A549 (cell line): ENCODE data around the gene IFITM10. TPM values are rescaled to one million over a fixed set of nuclear protein-coding genes. Genes with fewer than 3 reads are reported as not detected.

Experiments
- ATAC-seq, 2 experiments: fragments of 200-7000 bp in 1 of 2; fragments of >200 bp in 1 of 2; cut with Nextera tagmentation in 1 of 2; cut with Tn5 transposase in 1 of 2; 3 replicates each; pipeline versions ENCODE4 v1.8.0 to v1.9.1; 2018 to 2020; ENCODE audit warnings: mild to moderate bottlenecking in 1 of 2, moderate library complexity in 1 of 2
- CTCF ChIA-PET: fragments of 300-600 bp; sonication (Branson Sonifier 250); formaldehyde crosslinking; extraction: SDS; loops from one replicate; lab custom pipeline; 2021; ENCODE audit warnings: antibody characterized with exemption, inconsistent platforms; lab: Yijun Ruan, JAX
- POLR2A ChIA-PET: fragments of 350-600 bp; formaldehyde crosslinking; extraction: SDS; loops from one replicate; lab custom pipeline; 2021; ENCODE audit warnings: antibody characterized with exemption, inconsistent platforms; lab: Yijun Ruan, JAX
- DNase-seq, 2 experiments: peaks; one replicate each; pipeline versions ENCODE4 v3.0.0 to v3.0.0-alpha.2; 2011 to 2016; ENCODE audit warnings: low read depth in 1 of 2, low spot score in 1 of 2
- FAIRE-seq: peaks from 2 replicates; lab custom pipeline; 2011; peaks lifted over from hg19 to GRCh38; lab: Jason Lieb, UNC
- H3K27ac ChIP-seq, 2 experiments: fragments of >200 bp; sonication (Bioruptor Twin); formaldehyde crosslinking; 3 replicates each; pipeline ENCODE4 v1.5.1; 2016 to 2017
- H3K4me1 ChIP-seq: fragments of >200 bp; sonication (Bioruptor Twin); formaldehyde crosslinking; 3 replicates; pipeline ENCODE4 v1.6.1; 2016
- H3K4me2 ChIP-seq: fragments of >200 bp; sonication (Bioruptor Twin); formaldehyde crosslinking; 3 replicates; pipeline ENCODE4 v1.6.1; 2016
- H3K4me3 ChIP-seq: fragments of >200 bp; sonication (Bioruptor Twin); formaldehyde crosslinking; 3 replicates; pipeline ENCODE4 v1.5.1; 2016
- H3K9me3 ChIP-seq: fragments of >200 bp; sonication (Bioruptor Twin); formaldehyde crosslinking; 3 replicates; pipeline ENCODE4 v1.6.1; 2016
- CBX2 ChIP-seq: fragments of 200-600 bp; sonication (generic); IDR thresholded peaks from 2 replicates; pipeline ENCODE4 v1.6.1; 2016; ENCODE audit warnings: low read depth, mild to moderate bottlenecking, borderline replicate concordance
- CBX8 ChIP-seq: fragments of 200-600 bp; sonication (generic); IDR thresholded peaks from 2 replicates; pipeline ENCODE4 v1.6.1; 2016
- CEBPB ChIP-seq, 2 experiments: fragments of >200 bp in 1 of 2; sonication (Bioruptor Twin) in 1 of 2; formaldehyde crosslinking in 1 of 2; IDR thresholded peaks; 2 replicates each; pipeline ENCODE4 v1.6.1; 2012 to 2016
- CHD2 ChIP-seq: fragments of 150-350 bp; IDR thresholded peaks from 2 replicates; pipeline ENCODE4 v1.6.1; 2014; ENCODE audit warnings: low read length; ENCODE audit not compliant: partially characterized antibody
- CHD4 ChIP-seq: fragments of 200-600 bp; sonication (generic); IDR thresholded peaks from 2 replicates; pipeline ENCODE4 v1.6.1; 2016; ENCODE audit warnings: antibody characterized with exemption, mild to moderate bottlenecking, borderline replicate concordance
- CTCF ChIP-seq: fragments of >200 bp; sonication (Bioruptor Twin); formaldehyde crosslinking; IDR thresholded peaks from 3 replicates; pipeline ENCODE4 v1.5.1; 2016
- EHF ChIP-seq: fragments of 250-450 bp; sonication (Bioruptor Pico); IDR thresholded peaks from 2 replicates; pipeline ENCODE4 v1.5.0; 2020; ENCODE audit warnings: mild to moderate bottlenecking
- EHMT2 ChIP-seq: fragments of 200-600 bp; sonication (generic); IDR thresholded peaks from 2 replicates; pipeline ENCODE4 v1.6.1; 2016; ENCODE audit warnings: antibody characterized with exemption, low read depth, mild to moderate bottlenecking, moderate library complexity
- ESRRA ChIP-seq: fragments of 150-350 bp; IDR thresholded peaks from 2 replicates; pipeline ENCODE4 v1.6.1; 2014; ENCODE audit warnings: mild to moderate bottlenecking, low read length, borderline replicate concordance
- FOSB ChIP-seq: fragments of 250-450 bp; sonication (Bioruptor Pico); IDR thresholded peaks from 2 replicates; pipeline ENCODE4 v1.5.0; 2020; ENCODE audit warnings: mild to moderate bottlenecking, moderate library complexity
- FOSL2 ChIP-seq, 2 experiments: fragments of 450-650 bp in 1 of 2; fragments of >200 bp in 1 of 2; sonication (Bioruptor Twin) in 1 of 2; formaldehyde crosslinking; IDR thresholded peaks; 2 replicates each; pipeline versions ENCODE4 v1.5.0 to v1.6.1; 2016 to 2020; ENCODE audit warnings: mild to moderate bottlenecking in 1 of 2, moderate library complexity in 1 of 2
- GATA3 ChIP-seq: IDR thresholded peaks from 2 replicates; pipeline ENCODE4 v1.6.1; 2012; ENCODE audit warnings: borderline replicate concordance
- HOXA7 ChIP-seq: fragments of 250-450 bp; sonication (Bioruptor Pico); IDR thresholded peaks from 2 replicates; pipeline ENCODE4 v1.5.0; 2020; ENCODE audit warnings: mild to moderate bottlenecking, moderate library complexity
- HOXB13 ChIP-seq: fragments of 250-450 bp; sonication (Bioruptor Pico); IDR thresholded peaks from 2 replicates; pipeline ENCODE4 v1.5.0; 2020; ENCODE audit warnings: low read depth, mild to moderate bottlenecking, moderate library complexity
- JUN ChIP-seq, 2 experiments: fragments of >200 bp; sonication (Bioruptor Twin); formaldehyde crosslinking; IDR thresholded peaks; 2 replicates in 1 of 2; 3 replicates in 1 of 2; pipeline ENCODE4 v1.6.1; 2016 to 2017
- JUNB ChIP-seq: fragments of >200 bp; sonication (Bioruptor Twin); formaldehyde crosslinking; IDR thresholded peaks from 2 replicates; pipeline ENCODE4 v1.6.1; 2016
- MAFK ChIP-seq: fragments of 450-650 bp; IDR thresholded peaks from 2 replicates; pipeline ENCODE4 v1.6.1; 2014; ENCODE audit not compliant: partially characterized antibody
- MYC ChIP-seq: IDR thresholded peaks from 2 replicates; pipeline ENCODE4 v1.6.1; 2012; ENCODE audit warnings: mild to moderate bottlenecking, inconsistent platforms, low read length, improper control_type of control experiment, borderline replicate concordance
- NPAS2 ChIP-seq: fragments of 250-450 bp; sonication (Bioruptor Pico); IDR thresholded peaks from 2 replicates; pipeline ENCODE4 v1.8.0; 2022; ENCODE audit warnings: mild to moderate bottlenecking, moderate library complexity, borderline replicate concordance
- PHF8 ChIP-seq: fragments of 200-600 bp; sonication (generic); IDR thresholded peaks from 2 replicates; pipeline ENCODE4 v1.6.1; 2016; ENCODE audit warnings: low read depth, mild to moderate bottlenecking, antibody characterized with exemption, moderate library complexity, borderline replicate concordance
- POLR2A ChIP-seq: IDR thresholded peaks from 2 replicates; pipeline ENCODE4 v1.6.1; 2012; ENCODE audit warnings: mild to moderate bottlenecking, low read length
- POLR2AphosphoS2 ChIP-seq: conservative IDR thresholded peaks from 2 replicates; pipeline ENCODE4 v1.6.1; 2012; ENCODE audit warnings: low read length, improper control_type of control experiment, inconsistent platforms
- RAD21 ChIP-seq, 2 experiments: fragments of >200 bp in 1 of 2; sonication (Bioruptor Twin) in 1 of 2; formaldehyde crosslinking in 1 of 2; IDR thresholded peaks in 1 of 2; conservative IDR thresholded peaks in 1 of 2; 2 replicates in 1 of 2; 3 replicates in 1 of 2; pipeline ENCODE4 v1.6.1; 2012 to 2018; ENCODE audit warnings: inconsistent platforms in 1 of 2
- RCOR1 ChIP-seq: fragments of 150-350 bp; IDR thresholded peaks from 2 replicates; pipeline ENCODE4 v1.6.1; 2014; ENCODE audit warnings: antibody characterized with exemption, low read length, low read depth
- RFX5 ChIP-seq: fragments of 450-650 bp; IDR thresholded peaks from 2 replicates; pipeline ENCODE4 v1.7.1; 2014; ENCODE audit warnings: antibody characterized with exemption, mild to moderate bottlenecking, moderate library complexity
- RNF2 ChIP-seq: fragments of 200-600 bp; sonication (generic); IDR thresholded peaks from 2 replicates; pipeline ENCODE4 v1.6.1; 2016; ENCODE audit warnings: low read depth, mild to moderate bottlenecking, antibody characterized with exemption, moderate library complexity, borderline replicate concordance
- SREBF2 ChIP-seq: fragments of 450-650 bp; IDR thresholded peaks from 2 replicates; pipeline ENCODE4 v1.6.1; 2014; ENCODE audit warnings: mild to moderate bottlenecking, moderate library complexity
- TFCP2L1 ChIP-seq: fragments of 250-450 bp; sonication (Bioruptor Pico); IDR thresholded peaks from 2 replicates; pipeline ENCODE4 v1.5.0; 2021; ENCODE audit warnings: mild to moderate bottlenecking
- ZC3H11A ChIP-seq: fragments of 450-650 bp; IDR thresholded peaks from 2 replicates; pipeline ENCODE4 v1.6.1; 2014; ENCODE audit warnings: antibody characterized with exemption, mild to moderate bottlenecking
- ZFP36 ChIP-seq: fragments of 450-650 bp; IDR thresholded peaks from 2 replicates; pipeline ENCODE4 v1.6.1; 2014; ENCODE audit warnings: borderline replicate concordance; ENCODE audit not compliant: partially characterized antibody
- ZSCAN20 ChIP-seq: fragments of 250-450 bp; sonication (Bioruptor Pico); IDR thresholded peaks from 2 replicates; pipeline ENCODE4 v1.8.0; 2022; ENCODE audit warnings: mild to moderate bottlenecking, moderate library complexity
- WGBS: methylation state at CpG from one replicate; pipeline ENCODE4 v1.1.6; 2017; ENCODE audit errors: missing lambda C conversion rate; 5-methylcytosine and 5-hydroxymethylcytosine counted together
- polyA plus RNA-seq, 4 experiments: library from polyadenylated mRNA; depleted of rRNA in 3 of 4; stranded (reverse); fragments of >200 nt; fragmentation: RNase III in 1 of 4; extraction: RNeasy Plus Mini Kit Qiagen cat#74134 plus additional on column Dnase treatment in 1 of 4; gene quantifications; 2 replicates in 3 of 4; 3 replicates in 1 of 4; pipeline ENCODE4 v1.2.3, GENCODE V29; 2011 to 2017
- TF ChIP-seq, protein P1 (sequence below): fragments of 450-650 bp; IDR thresholded peaks from 2 replicates; pipeline ENCODE4 v1.6.1; 2014; ENCODE audit warnings: antibody characterized with exemption

The IFITM10 gene
- polyA plus RNA-seq, 2 of the 4 experiments (the other 2 are of a cell fraction): 0.28 to 0.67 TPM

DNA sequence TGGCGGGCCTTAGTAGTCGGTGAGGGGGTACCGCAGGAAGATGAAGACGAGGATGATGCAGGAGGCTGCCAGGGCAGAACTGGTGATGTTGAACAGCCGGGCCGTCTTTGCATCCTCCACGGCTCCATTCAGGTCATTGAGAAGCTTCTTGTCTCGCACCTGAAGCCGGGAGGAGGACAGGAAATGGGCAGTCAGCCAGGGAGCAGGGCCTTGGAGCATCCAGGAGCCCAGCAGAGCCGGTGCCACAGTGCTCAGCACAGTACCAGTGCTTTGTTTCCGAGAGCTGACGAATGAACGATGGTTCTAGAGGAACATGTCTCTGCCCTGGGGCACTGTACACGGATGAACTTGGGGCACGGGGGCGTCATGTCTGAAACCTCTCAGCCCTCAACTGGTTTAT lies 15.1 kb downstream of the IFITM10 start:
- Histone ChIP-seq H3K27ac (no peak overlapping the region), H3K4me3 (no peak overlapping the region), H3K4me2 (no peak overlapping the region), H3K4me1 (no peaks in the 10 kb centered on the region), H3K9me3 (peaks cover 26% of the 10 kb centered on the region)
- ATAC-seq: no peak
- DNase-seq: no peak
- CTCF ChIA-PET: interaction anchor here (0.6 to 4.0 kb wide), 3 partner anchors 42 to 98 kb away, joined by 3 to 19 read pairs (median 18); no protein-coding TSS in a partner anchor
- POLR2A ChIA-PET: no interaction called here
- no peak for FAIRE-seq
- TF ChIP-seq RCOR1 (no peak), CBX2 (no peak), JUNB (no peak), HOXB13 (CRISPR knock-in tag) (no peak), ZC3H11A (no peak), GATA3 (no peak), PHF8 (no peak), ESRRA (no peak), POLR2AphosphoS2 (no peak), RFX5 (no peak), JUN (IDR thresholded peaks at IDR 0.05) (no peak), CHD2 (no peak), RAD21 (conservative IDR thresholded peaks at IDR 0.05 in 1 of 2, IDR thresholded peaks at IDR 0.05 in 1 of 2) (no peak), CBX8 (no peak), ZSCAN20 (no peak), MYC (no peak), SREBF2 (no peak)
- WGBS: 48% methylated on average over 16 of the region's 16 CpGs

- Histone ChIP-seq H3K9me3 (peaks cover 26% of the 10 kb centered on the region), H3K4me2 (no peak overlapping the region), H3K4me3 (no peak overlapping the region), H3K4me1 (no peaks in the 10 kb centered on the region), H3K27ac (no peak overlapping the region)
- TF ChIP-seq JUNB (no peak), ZFP36 (no peak), FOSL2 (IDR thresholded peaks at IDR 0.05) (no peak), FOSL2 (CRISPR knock-in tag; IDR thresholded peaks at IDR 0.05) (no peak), ESRRA (no peak), MAFK (no peak), FOSB (no peak), POLR2AphosphoS2 (no peak), GATA3 (no peak), TFCP2L1 (no peak), CEBPB (IDR thresholded peaks at IDR 0.05) (no peak), JUN (IDR thresholded peaks at IDR 0.05) (no peak), EHMT2 (no peak), CTCF (no peak), CHD4 (no peak), RNF2 (no peak), EHF (CRISPR knock-in tag) (no peak), HOXA7 (CRISPR knock-in tag) (no peak), NPAS2 (no peak), POLR2A (no peak)
- TF ChIP-seq, protein P1, sequence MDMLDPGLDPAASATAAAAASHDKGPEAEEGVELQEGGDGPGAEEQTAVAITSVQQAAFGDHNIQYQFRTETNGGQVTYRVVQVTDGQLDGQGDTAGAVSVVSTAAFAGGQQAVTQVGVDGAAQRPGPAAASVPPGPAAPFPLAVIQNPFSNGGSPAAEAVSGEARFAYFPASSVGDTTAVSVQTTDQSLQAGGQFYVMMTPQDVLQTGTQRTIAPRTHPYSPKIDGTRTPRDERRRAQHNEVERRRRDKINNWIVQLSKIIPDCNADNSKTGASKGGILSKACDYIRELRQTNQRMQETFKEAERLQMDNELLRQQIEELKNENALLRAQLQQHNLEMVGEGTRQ: no peak
- ChIA-PET CTCF (interaction anchor here (0.6 to 4.0 kb wide), 5 partner anchors 16 to 98 kb away, joined by 3 to 19 read pairs (median 3); no protein-coding TSS in a partner anchor), POLR2A (no interaction called here)
- ATAC-seq (no peak), DNase-seq (no peak), FAIRE-seq (no peak)
- 20% methylated on average over 7 of the region's 10 CpGs for WGBS
Measured at GRCh38 chr11:1734641-1735081, 15.7 kb downstream of the IFITM10 start.
